Upper lobe of left lung (tissue), 6 donors: ENCODE data around the gene LIN7B. TPM values are rescaled to one million over a fixed set of nuclear protein-coding genes. Genes with fewer than 3 reads are reported as not detected.

Experiments
- ATAC-seq, 2 donors: fragments of 200-7000 bp; cut with Tn5 transposase; one replicate each; pipeline ENCODE4 v1.9.1; 2022; ENCODE audit warnings: mild to moderate bottlenecking in 2 of 2, moderate library complexity in 2 of 2; ENCODE audit not compliant: low FRiP score in 2 of 2
- DNase-seq, 2 donors: peaks; one replicate each; pipeline ENCODE4 v3.0.0-alpha.2; 2019 to 2020
- H3K27ac ChIP-seq, 4 donors: fragments of 200-600 bp; sonication (generic); one replicate each; pipeline ENCODE4 v1.5.1; 2016 to 2019
- H3K27me3 ChIP-seq, 4 donors: fragments of 200-600 bp; sonication (generic); one replicate each; pipeline ENCODE4 v1.5.1; 2017 to 2019
- H3K36me3 ChIP-seq, 4 donors: fragments of 200-600 bp; sonication (generic); one replicate each; pipeline ENCODE4 v1.5.1; 2016 to 2019
- H3K4me1 ChIP-seq, 4 donors: fragments of 200-600 bp; sonication (generic); one replicate each; pipeline ENCODE4 v1.5.1; 2018 to 2019
- H3K4me3 ChIP-seq, 4 donors: fragments of 200-600 bp; sonication (generic); one replicate each; pipeline ENCODE4 v1.5.1; 2017 to 2019; ENCODE audit warnings: mild to moderate bottlenecking in 2 of 4, moderate library complexity in 1 of 4
- H3K9me3 ChIP-seq, 4 donors: fragments of 200-600 bp; sonication (generic); one replicate each; pipeline ENCODE4 v1.5.1; 2018 to 2019
- EP300 ChIP-seq, 4 donors: sonication (generic); formaldehyde crosslinking; IDR thresholded peaks; one replicate each; pipeline ENCODE4 v1.5.1; 2017; ENCODE audit warnings: antibody characterized with exemption in 4 of 4, control low read depth in 2 of 4
- POLR2A ChIP-seq, 4 donors: fragments of 450-650 bp; IDR thresholded peaks; one replicate each; pipeline ENCODE4 v1.5.1; 2016 to 2017; ENCODE audit warnings: antibody characterized with exemption in 4 of 4, mild to moderate bottlenecking in 2 of 4
- POLR2AphosphoS5 ChIP-seq, 2 donors: sonication (generic); formaldehyde crosslinking; IDR thresholded peaks; one replicate each; pipeline ENCODE4 v1.5.1; 2017; ENCODE audit warnings: antibody characterized with exemption in 2 of 2
- WGBS, 2 donors: methylation state at CpG; one replicate each; pipeline ENCODE4 v1.1.5; 2017 to 2018; 5-methylcytosine and 5-hydroxymethylcytosine counted together
- total RNA-seq, 6 donors: library from RNA; depleted of rRNA in 4 of 6; stranded (reverse); fragments of >200 nt in 4 of 6; gene quantifications; one replicate each; pipeline versions ENCODE4 v1.1.0 to v1.2.1, GENCODE V29; 2016 to 2021
- TF ChIP-seq, protein P1 (sequence below), 6 experiments: fragments of 450-650 bp in 4 of 6; fragments of 200-600 bp in 2 of 6; sonication (generic) in 2 of 6; IDR thresholded peaks; one replicate each; pipeline ENCODE4 v1.5.1; 2016 to 2019; ENCODE audit warnings: antibody characterized with exemption in 6 of 6
- donor health status: DM: no; HTN: no; CAD: no; lungs with moderate emphysema.
- donor health status: DM: no; HTN: yes; CAD: no; lungs with severe emphysema.

The LIN7B gene, protein sequence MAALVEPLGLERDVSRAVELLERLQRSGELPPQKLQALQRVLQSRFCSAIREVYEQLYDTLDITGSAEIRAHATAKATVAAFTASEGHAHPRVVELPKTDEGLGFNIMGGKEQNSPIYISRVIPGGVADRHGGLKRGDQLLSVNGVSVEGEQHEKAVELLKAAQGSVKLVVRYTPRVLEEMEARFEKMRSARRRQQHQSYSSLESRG
- total RNA-seq = 10 to 100 TPM in 1 of 6 donors, 1 to 10 TPM in 5; 3.1 to 10.2 (median 7.6) TPM

DNA sequence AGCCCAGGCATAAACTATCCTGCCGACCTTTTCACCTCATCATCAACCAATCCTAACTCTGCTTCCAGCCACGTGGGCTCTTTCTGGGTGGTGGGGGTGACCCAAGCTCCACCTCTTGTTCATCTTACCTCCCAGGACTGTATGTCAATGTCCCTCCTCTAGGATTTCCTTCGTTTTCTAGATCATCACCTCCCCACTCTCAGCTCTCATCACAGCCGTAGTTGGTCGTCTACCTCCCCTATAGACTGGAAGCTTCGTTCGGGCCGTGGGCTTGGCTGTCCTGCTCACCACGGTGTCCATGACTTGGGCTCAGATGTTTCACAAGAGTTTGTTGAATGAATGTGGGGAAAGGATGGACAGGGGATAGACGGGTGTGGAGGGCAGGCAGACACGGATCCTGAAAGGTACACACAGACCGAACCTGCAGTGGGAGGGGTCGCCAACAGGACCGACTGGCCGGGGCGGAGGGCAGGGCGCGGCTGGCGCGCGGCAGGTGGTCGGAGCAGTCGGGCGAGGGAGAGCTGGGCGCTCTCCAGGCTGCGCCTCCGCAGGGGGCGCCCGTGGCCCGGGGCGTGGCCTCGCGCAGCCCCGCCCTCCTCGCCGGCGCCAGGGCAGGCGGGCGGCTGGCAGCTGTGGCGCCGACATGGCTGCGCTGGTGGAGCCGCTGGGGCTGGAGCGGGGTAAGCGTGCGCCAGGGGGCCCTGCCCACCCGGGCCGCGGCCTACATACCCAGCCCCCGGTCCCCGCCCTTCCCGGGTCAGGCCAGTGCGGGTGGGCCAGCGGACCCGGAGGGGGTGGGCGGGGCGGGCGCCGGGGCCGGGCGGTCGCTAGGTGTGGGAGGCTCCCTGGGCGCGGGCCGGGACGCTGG is at the start of gene LIN7B:
Gene LIN7B (plus strand): TSS at position 609 of the 868 bp plus-strand sequence. CDS start 35 bp downstream, at position 644.
- Histone ChIP-seq H3K36me3 (peaks cover 0 to 7% (median under 1%) of the 10 kb centered on the region in 4 donors), H3K27ac (peak within 1 kb of the TSS; percentile 69 to 88 (median 74)), H3K27me3 (no peaks in the 10 kb centered on the region), H3K4me3 (peak within 1 kb of the TSS; percentile 70 to 99 (median 86)), H3K9me3 (no peaks in the 10 kb centered on the region), H3K4me1 (peaks cover 20 to 33% (median 27%) of the 10 kb centered on the region in 4 donors)
- DNase-seq = peak; percentile 70 to 96
- no peak for TF ChIP-seq EP300 (IDR thresholded peaks at IDR 0.05)
- peak in 1 of 4 donors; percentile 50 for TF ChIP-seq POLR2A (IDR thresholded peaks at IDR 0.05)
- TF ChIP-seq POLR2AphosphoS5 (IDR thresholded peaks at IDR 0.05) = peak in 1 of 2 donors; percentile 12
- TF ChIP-seq, protein P1, sequence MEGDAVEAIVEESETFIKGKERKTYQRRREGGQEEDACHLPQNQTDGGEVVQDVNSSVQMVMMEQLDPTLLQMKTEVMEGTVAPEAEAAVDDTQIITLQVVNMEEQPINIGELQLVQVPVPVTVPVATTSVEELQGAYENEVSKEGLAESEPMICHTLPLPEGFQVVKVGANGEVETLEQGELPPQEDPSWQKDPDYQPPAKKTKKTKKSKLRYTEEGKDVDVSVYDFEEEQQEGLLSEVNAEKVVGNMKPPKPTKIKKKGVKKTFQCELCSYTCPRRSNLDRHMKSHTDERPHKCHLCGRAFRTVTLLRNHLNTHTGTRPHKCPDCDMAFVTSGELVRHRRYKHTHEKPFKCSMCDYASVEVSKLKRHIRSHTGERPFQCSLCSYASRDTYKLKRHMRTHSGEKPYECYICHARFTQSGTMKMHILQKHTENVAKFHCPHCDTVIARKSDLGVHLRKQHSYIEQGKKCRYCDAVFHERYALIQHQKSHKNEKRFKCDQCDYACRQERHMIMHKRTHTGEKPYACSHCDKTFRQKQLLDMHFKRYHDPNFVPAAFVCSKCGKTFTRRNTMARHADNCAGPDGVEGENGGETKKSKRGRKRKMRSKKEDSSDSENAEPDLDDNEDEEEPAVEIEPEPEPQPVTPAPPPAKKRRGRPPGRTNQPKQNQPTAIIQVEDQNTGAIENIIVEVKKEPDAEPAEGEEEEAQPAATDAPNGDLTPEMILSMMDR (IDR thresholded peaks at IDR 0.05) = peak; percentile 49 to 85 (median 74)
- 0 to 1% methylated on average over 41 to 50 of the region's 66 CpGs for WGBS, 2 donors
- ATAC-seq = peak; percentile 72 to 82

DNA sequence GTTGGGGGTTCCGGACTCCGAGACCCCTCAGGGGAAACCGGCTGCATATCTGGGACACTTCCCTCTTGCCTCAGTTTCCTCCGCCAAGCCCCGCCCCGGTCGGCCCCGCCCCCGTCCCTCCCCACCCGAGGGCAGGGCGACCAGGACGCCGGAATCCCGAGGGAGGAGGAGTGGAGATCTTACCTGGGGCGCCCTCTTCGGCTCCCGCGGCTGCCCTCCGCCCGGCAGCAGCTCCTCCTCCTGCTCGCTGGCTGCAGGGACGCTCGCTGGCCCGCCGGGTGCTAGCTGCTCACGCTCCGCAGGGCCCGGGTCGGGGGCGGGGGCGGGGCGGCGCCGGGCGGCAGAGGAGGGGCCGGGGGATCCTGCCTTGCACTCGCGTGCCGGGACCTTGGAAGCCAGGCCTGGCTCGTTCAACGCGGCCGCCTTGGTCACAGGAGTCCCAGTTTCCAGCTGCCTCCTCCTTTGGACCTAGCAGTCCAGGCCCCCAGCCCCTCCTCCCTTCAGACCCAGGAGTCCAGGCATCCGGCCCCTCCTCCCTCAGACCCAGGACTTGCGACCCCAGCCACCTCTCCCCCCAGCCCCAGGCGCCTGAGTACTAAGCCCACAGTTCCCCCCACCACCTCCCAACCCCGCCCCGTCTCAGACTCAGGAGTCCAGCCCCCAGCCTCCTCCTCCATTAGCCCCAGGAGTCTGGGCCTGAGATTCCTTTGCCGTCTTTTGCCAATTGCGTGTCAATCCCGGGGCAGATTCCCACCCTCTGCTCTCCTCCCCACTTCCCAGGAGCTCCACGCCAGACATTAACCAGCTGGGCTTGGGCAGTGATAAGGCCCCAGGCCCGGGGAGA is 49.2 kb upstream of the LIN7B start, which contains the start of gene NTF4:
Gene NTF4 (minus strand): TSS at position 51 of the 844 bp plus-strand sequence. CDS start 2,821 bp downstream, outside the sequence.
- peak within 1 kb of the TSS; percentile 1 to 29 (median 10) for H3K27ac ChIP-seq
- TF ChIP-seq POLR2A (IDR thresholded peaks at IDR 0.05) (no peak), EP300 (IDR thresholded peaks at IDR 0.05) (no peak), POLR2AphosphoS5 (IDR thresholded peaks at IDR 0.05) (no peak)
- TF ChIP-seq, protein P1 (IDR thresholded peaks at IDR 0.05) = no peak
- peak within 1 kb of the TSS in 3 of 4 donors; percentile 26 to 36 (median 33) for H3K4me3 ChIP-seq
- peaks cover 7 to 10% (median 8%) of the 10 kb centered on the region in 4 donors for H3K4me1 ChIP-seq
- no peaks in the 10 kb centered on the region for H3K9me3 ChIP-seq
- 9 to 13% methylated on average over 22 to 30 of the region's 53 CpGs for WGBS, 2 donors
- ATAC-seq = peak; percentile 19 to 44
- peak; percentile 50 to 88 for DNase-seq
- no peaks in the 10 kb centered on the region for H3K36me3 ChIP-seq
- peaks cover 3 to 23% (median 9%) of the 10 kb centered on the region in 4 donors for H3K27me3 ChIP-seq

DNA sequence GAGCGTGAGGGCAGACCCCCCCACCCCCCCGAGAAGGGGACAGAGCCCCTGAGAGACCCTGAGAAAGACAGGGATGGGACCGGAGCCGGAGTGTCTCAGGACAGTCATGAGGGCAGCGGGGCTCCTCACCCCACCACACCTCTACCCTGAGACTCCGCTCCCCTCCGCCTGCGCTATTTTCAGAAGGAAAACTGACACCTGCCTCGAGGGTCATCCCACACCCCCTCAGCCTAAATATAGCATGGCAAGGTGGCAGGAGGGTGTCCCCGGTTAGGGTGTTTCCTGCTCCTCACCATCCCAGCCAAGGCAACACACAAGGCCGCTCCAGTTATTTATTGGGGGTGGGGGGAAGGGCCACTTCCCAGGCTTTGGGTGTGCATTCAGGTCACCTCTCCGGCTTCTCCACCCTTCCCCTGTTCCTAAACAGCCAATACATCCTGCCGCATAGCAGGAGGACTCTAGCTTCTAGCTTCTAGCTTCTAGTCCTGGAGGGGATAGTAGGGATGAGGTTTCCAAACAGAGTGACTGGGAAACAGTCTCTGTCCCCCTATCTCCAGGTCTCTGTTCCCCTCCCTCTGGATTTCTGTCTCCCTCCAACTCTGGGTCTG is 48.2 kb upstream of the LIN7B start:
- 55 to 57% methylated on average over 11 to 12 of the region's 13 CpGs for WGBS, 2 donors
- DNase-seq (no peak), ATAC-seq (no peak)
- Histone ChIP-seq H3K4me3 (no peak overlapping the region), H3K9me3 (no peaks in the 10 kb centered on the region), H3K27me3 (peaks cover 3 to 24% (median 9%) of the 10 kb centered on the region in 4 donors), H3K36me3 (no peaks in the 10 kb centered on the region), H3K4me1 (peaks cover 7 to 10% (median 8%) of the 10 kb centered on the region in 4 donors), H3K27ac (no peak overlapping the region)
- TF ChIP-seq EP300 (IDR thresholded peaks at IDR 0.05) (no peak), POLR2A (IDR thresholded peaks at IDR 0.05) (no peak), POLR2AphosphoS5 (IDR thresholded peaks at IDR 0.05) (no peak)
- TF ChIP-seq, protein P1 (IDR thresholded peaks at IDR 0.05) = no peak

DNA sequence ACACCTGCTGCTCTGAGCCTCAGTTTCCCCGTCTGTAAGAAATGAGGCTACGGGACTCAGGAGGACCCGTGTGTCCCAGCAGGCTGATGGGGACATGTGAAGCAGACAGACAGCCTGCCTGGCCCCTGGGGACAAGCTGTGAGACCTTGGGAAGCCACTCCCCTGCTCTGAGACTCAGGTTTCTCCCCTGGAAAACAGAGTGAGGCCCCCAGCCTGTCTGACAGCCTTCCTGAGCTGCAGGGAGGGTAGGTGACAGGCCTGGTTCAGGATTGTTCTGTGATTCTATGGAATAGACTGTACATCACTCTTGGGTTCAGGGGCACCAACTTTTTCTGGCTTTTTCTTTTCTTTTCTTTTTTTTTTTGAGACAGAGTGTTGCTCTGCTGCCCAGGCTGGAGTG is 46.6 kb upstream of the LIN7B start:
- TF ChIP-seq POLR2AphosphoS5 (IDR thresholded peaks at IDR 0.05) (no peak), POLR2A (IDR thresholded peaks at IDR 0.05) (no peak), EP300 (IDR thresholded peaks at IDR 0.05) (no peak)
- TF ChIP-seq, protein P1 (IDR thresholded peaks at IDR 0.05) = no peak
- Histone ChIP-seq H3K4me3 (no peak overlapping the region), H3K4me1 (peaks cover 7 to 21% (median 11%) of the 10 kb centered on the region in 4 donors), H3K27ac (no peak overlapping the region), H3K27me3 (peaks cover 3 to 36% (median 15%) of the 10 kb centered on the region in 4 donors), H3K9me3 (no peaks in the 10 kb centered on the region), H3K36me3 (no peaks in the 10 kb centered on the region)
- no peak for ATAC-seq
- no peak for DNase-seq
- 50 to 64% methylated on average over 1 to 3 of the region's 3 CpGs for WGBS, 2 donors
